HEK293 (cell line): ENCODE measurements around the gene PLEKHG4.

Source experiments
- YY1 ChIP-seq: fragments of 450-650 bp; formaldehyde crosslinking; IDR thresholded peaks from 2 replicates; pipeline ENCODE4 v1.5.1; 2018; ENCODE audit warnings: missing biosample characterization, missing genetic modification characterization
- TF ChIP-seq, protein P1 (sequence below): fragments of 450-650 bp; formaldehyde crosslinking; optimal IDR thresholded peaks from 2 replicates; pipeline ENCODE3; 2016; ENCODE audit warnings: missing biosample characterization, mild to moderate bottlenecking, missing genetic modification characterization

DNA sequence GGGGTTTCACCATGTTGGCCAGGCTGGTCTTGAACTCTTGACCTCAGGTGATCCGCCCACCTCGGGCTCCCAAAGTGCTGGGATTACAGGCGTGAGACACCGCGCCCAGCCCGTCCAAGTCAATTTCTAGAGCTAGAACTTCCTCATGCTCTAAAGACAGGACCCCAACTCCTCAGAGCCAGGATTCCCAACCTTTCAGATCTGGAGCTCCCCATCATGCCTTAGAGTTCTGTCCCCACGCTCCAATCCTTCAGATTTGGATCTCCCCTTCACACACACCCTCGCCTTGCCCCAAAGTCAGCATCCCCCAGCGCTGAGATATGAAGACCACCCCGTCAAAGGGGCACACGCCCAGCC, 46.8 kb downstream of the PLEKHG4 start:
- TF ChIP-seq, protein P1, sequence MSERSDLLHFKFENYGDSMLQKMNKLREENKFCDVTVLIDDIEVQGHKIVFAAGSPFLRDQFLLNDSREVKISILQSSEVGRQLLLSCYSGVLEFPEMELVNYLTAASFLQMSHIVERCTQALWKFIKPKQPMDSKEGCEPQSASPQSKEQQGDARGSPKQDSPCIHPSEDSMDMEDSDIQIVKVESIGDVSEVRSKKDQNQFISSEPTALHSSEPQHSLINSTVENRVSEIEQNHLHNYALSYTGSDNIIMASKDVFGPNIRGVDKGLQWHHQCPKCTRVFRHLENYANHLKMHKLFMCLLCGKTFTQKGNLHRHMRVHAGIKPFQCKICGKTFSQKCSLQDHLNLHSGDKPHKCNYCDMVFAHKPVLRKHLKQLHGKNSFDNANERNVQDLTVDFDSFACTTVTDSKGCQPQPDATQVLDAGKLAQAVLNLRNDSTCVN, result no peak
- TF ChIP-seq YY1 (tag by site-specific recombination), result no peak
